H1 (cell line): ENCODE results near the gene FH. TPM values are rescaled to one million over a fixed set of nuclear protein-coding genes. Genes with fewer than 3 reads are reported as not detected.

Experiments
- CTCF ChIA-PET: fragments of 300-600 bp; sonication (Branson Sonifier 250); formaldehyde crosslinking; loops from one replicate; lab custom pipeline; 2021; ENCODE audit not compliant: partially characterized antibody; lab: Charles Lee
- POLR2A ChIA-PET: fragments of 300-600 bp; sonication (Branson Sonifier 250); formaldehyde crosslinking; loops from one replicate; lab custom pipeline; 2021; ENCODE audit warnings: inconsistent platforms; ENCODE audit not compliant: partially characterized antibody; lab: Charles Lee
- DNase-seq, 2 experiments: peaks; one replicate each; pipeline versions ENCODE4 v3.0.0 to v3.0.0-alpha.2; 2010 to 2022; ENCODE audit warnings: low spot score in 2 of 2, low read depth in 1 of 2, mixed read lengths in 1 of 2
- FAIRE-seq: peaks from 2 replicates; lab custom pipeline; 2011; peaks lifted over from hg19 to GRCh38; lab: Jason Lieb, UNC
- H2AFZ ChIP-seq: 2 replicates; pipeline ENCODE4 v1.8.1; 2012; ENCODE audit warnings: low read length, inconsistent platforms
- H2AK5ac ChIP-seq: 2 replicates; pipeline ENCODE4 v1.6.1; 2013; ENCODE audit warnings: low read depth, low read length
- H2BK120ac ChIP-seq: replicated peaks from 2 replicates; pipeline ENCODE3; 2013; ENCODE audit warnings: low read depth, low read length, inconsistent platforms
- H2BK12ac ChIP-seq: 2 replicates; pipeline ENCODE4 v1.6.1; 2013; ENCODE audit warnings: low read depth, low read length
- H2BK15ac ChIP-seq: 2 replicates; pipeline ENCODE4 v1.6.1; 2013; ENCODE audit warnings: low read length
- H2BK20ac ChIP-seq: 2 replicates; pipeline ENCODE4 v1.6.1; 2013; ENCODE audit warnings: low read length
- H2BK5ac ChIP-seq: 2 replicates; pipeline ENCODE4 v1.6.1; 2013; ENCODE audit warnings: low read depth, low read length
- H3K14ac ChIP-seq: 2 replicates; pipeline ENCODE4 v1.6.1; 2013; ENCODE audit warnings: inconsistent platforms; ENCODE audit not compliant: insufficient read length
- H3K18ac ChIP-seq: 2 replicates; pipeline ENCODE4 v1.6.1; 2013; ENCODE audit warnings: low read length; ENCODE audit errors: extremely low read depth
- H3K23ac ChIP-seq: 2 replicates; pipeline ENCODE4 v1.6.1; 2013; ENCODE audit warnings: inconsistent platforms; ENCODE audit not compliant: insufficient read length
- H3K23me2 ChIP-seq: 2 replicates; pipeline ENCODE4 v1.6.1; 2013; ENCODE audit warnings: low read depth, low read length
- H3K27ac ChIP-seq: 2 replicates; pipeline ENCODE4 v1.6.1; 2011; ENCODE audit warnings: low read depth, low read length, inconsistent platforms
- H3K27me3 ChIP-seq, 4 experiments: replicated peaks in 1 of 4; 1 replicate in 1 of 4; 2 replicates in 3 of 4; pipeline versions ENCODE4 v1.6.1 to v1.8.1; 2011 to 2013; ENCODE audit warnings: low read length in 3 of 4, mild to moderate bottlenecking in 3 of 4, inconsistent platforms in 2 of 4, mixed read lengths in 2 of 4, moderate library complexity in 1 of 4; ENCODE audit not compliant: control insufficient read depth in 3 of 4, insufficient read depth in 3 of 4; ENCODE audit errors: extremely low read depth in 1 of 4
- H3K36me3 ChIP-seq, 4 experiments: 2 replicates each; pipeline versions ENCODE4 v1.6.1 to v1.8.1; 2011 to 2013; ENCODE audit warnings: mild to moderate bottlenecking in 4 of 4, low read length in 3 of 4, moderate library complexity in 2 of 4, control low read depth in 1 of 4, inconsistent platforms in 1 of 4; ENCODE audit not compliant: insufficient read depth in 4 of 4, control insufficient read depth in 2 of 4
- H3K4ac ChIP-seq: replicated peaks from 2 replicates; pipeline ENCODE3; 2013; ENCODE audit warnings: low read length, low read depth, mixed read lengths, inconsistent platforms; ENCODE audit not compliant: insufficient read length
- H3K4me1 ChIP-seq, 4 experiments: replicated peaks in 1 of 4; 1 replicate in 1 of 4; 2 replicates in 3 of 4; pipeline versions ENCODE4 v1.6.1 to v1.8.1; 2011 to 2013; ENCODE audit warnings: low read length in 3 of 4, inconsistent platforms in 2 of 4, mixed read lengths in 1 of 4; ENCODE audit not compliant: insufficient read depth in 4 of 4, control insufficient read depth in 3 of 4
- H3K4me2 ChIP-seq, 2 experiments: 2 replicates each; pipeline versions ENCODE4 v1.6.1 to v1.8.1; 2011 to 2013; ENCODE audit warnings: low read depth in 2 of 2, low read length in 2 of 2, control low read depth in 1 of 2, inconsistent platforms in 1 of 2, mild to moderate bottlenecking in 1 of 2; ENCODE audit not compliant: insufficient read depth in 1 of 2
- H3K4me3 ChIP-seq, 4 experiments: fragments of 200-600, 300-600 bp in 1 of 4; sonication (generic), shearing (Covaris generic), sonication (Bioruptor Twin) in 1 of 4; 2 replicates each; pipeline versions ENCODE4 v1.5.1 to v1.8.1; 2011 to 2016; ENCODE audit warnings: low read length in 4 of 4, low read depth in 3 of 4, control low read depth in 2 of 4, inconsistent platforms in 2 of 4, mild to moderate bottlenecking in 2 of 4, mixed read lengths in 1 of 4, moderate library complexity in 1 of 4; ENCODE audit not compliant: insufficient read depth in 2 of 4; ENCODE audit errors: extremely low read depth in 1 of 4
- H3K56ac ChIP-seq: replicated peaks from 2 replicates; pipeline ENCODE3; 2013; ENCODE audit warnings: low read depth, mild to moderate bottlenecking, mixed read lengths, low read length, inconsistent platforms; ENCODE audit not compliant: insufficient read length
- H3K79me1 ChIP-seq: 2 replicates; pipeline ENCODE4 v1.6.1; 2013; ENCODE audit warnings: low read depth, low read length, control low read depth
- H3K79me2 ChIP-seq, 2 experiments: 2 replicates each; pipeline versions ENCODE4 v1.6.1 to v1.8.1; 2012 to 2013; ENCODE audit warnings: low read length in 2 of 2, mild to moderate bottlenecking in 2 of 2, inconsistent platforms in 1 of 2; ENCODE audit not compliant: insufficient read depth in 2 of 2, control insufficient read depth in 1 of 2
- H3K9ac ChIP-seq, 4 experiments: replicated peaks in 1 of 4; 1 replicate in 1 of 4; 2 replicates in 3 of 4; pipeline versions ENCODE4 v1.6.1 to v1.8.1; 2011 to 2013; ENCODE audit warnings: low read depth in 3 of 4, low read length in 3 of 4, control low read depth in 2 of 4, mild to moderate bottlenecking in 2 of 4, moderate library complexity in 2 of 4, inconsistent platforms in 1 of 4; ENCODE audit errors: extremely low read depth in 1 of 4
- H3K9me3 ChIP-seq, 2 experiments: 2 replicates each; pipeline versions ENCODE4 v1.6.1 to v1.8.1; 2012 to 2013; ENCODE audit warnings: mild to moderate bottlenecking in 2 of 2, moderate library complexity in 2 of 2, control low read depth in 1 of 2, inconsistent platforms in 1 of 2, low read depth in 1 of 2, low read length in 1 of 2, mixed read lengths in 1 of 2; ENCODE audit not compliant: insufficient read depth in 2 of 2
- H4K20me1 ChIP-seq, 2 experiments: replicated peaks in 1 of 2; 2 replicates each; pipeline versions ENCODE3 to v1.8.1; 2011 to 2013; ENCODE audit warnings: inconsistent platforms in 2 of 2, low read length in 2 of 2, mild to moderate bottlenecking in 1 of 2; ENCODE audit not compliant: insufficient read depth in 2 of 2, control insufficient read depth in 1 of 2
- H4K5ac ChIP-seq: 2 replicates; pipeline ENCODE4 v1.6.1; 2013; ENCODE audit warnings: low read length, low read depth, mixed read lengths, inconsistent platforms; ENCODE audit not compliant: insufficient read length
- H4K8ac ChIP-seq: 2 replicates; pipeline ENCODE4 v1.8.0; 2013; ENCODE audit warnings: mild to moderate bottlenecking, moderate library complexity, low read length, inconsistent platforms; ENCODE audit not compliant: insufficient read depth; ENCODE audit errors: extremely low read depth
- H4K91ac ChIP-seq: replicated peaks from 2 replicates; pipeline ENCODE3; 2013; ENCODE audit warnings: low read length, mixed read lengths, inconsistent platforms; ENCODE audit not compliant: insufficient read length
- RBBP5 ChIP-seq: IDR thresholded peaks from 2 replicates; pipeline ENCODE4 v1.7.1; 2012; ENCODE audit warnings: low read depth, mild to moderate bottlenecking, inconsistent platforms, low read length, moderate library complexity, borderline replicate concordance
- WGBS, 2 experiments: shearing (Covaris generic) in 1 of 2; methylation state at CpG; one replicate each; pipeline versions ENCODE4 v1.1.6 to v1.1.7; 2013 to 2015; ENCODE audit warnings: low lambda C conversion rate in 2 of 2, mixed read lengths in 2 of 2, inconsistent platforms in 1 of 2, low coverage in 1 of 2, missing lambda C conversion rate in 1 of 2; ENCODE audit not compliant: insufficient replicate concordance in 2 of 2, insufficient coverage in 1 of 2, insufficient read length in 1 of 2; ENCODE audit errors: extremely low coverage in 1 of 2, missing lambda C conversion rate in 1 of 2; 5-methylcytosine and 5-hydroxymethylcytosine counted together
- polyA plus RNA-seq, 7 experiments: library from polyadenylated mRNA; depleted of rRNA in 3 of 7; stranded (reverse) in 5 of 7; unstranded in 2 of 7; fragments of >200 nt in 5 of 7; fragments of 200-250 nt in 2 of 7; gene quantifications; 1 replicate in 5 of 7; 2 replicates in 1 of 7; 4 replicates in 1 of 7; pipeline versions ENCODE4 v1.2.1 to v1.2.3, GENCODE V29; 2011 to 2013; ENCODE audit warnings: missing spikeins in 2 of 7, mixed read lengths in 2 of 7
- total RNA-seq: library from RNA; stranded (reverse); fragmentation: NEBNext Ultra II Directional; extraction: Animal tissue kit (Norgen Biotek cat#: 25700); gene quantifications from 2 replicates; pipeline ENCODE4 v1.2.1, GENCODE V29; 2021

Gene FH
- total and polyA plus RNA-seq, 2 of the 8 experiments (the other 6 are each of a cell fraction or from before 2014, with no cell fraction given) = 45.0 to 81.9 TPM

DNA sequence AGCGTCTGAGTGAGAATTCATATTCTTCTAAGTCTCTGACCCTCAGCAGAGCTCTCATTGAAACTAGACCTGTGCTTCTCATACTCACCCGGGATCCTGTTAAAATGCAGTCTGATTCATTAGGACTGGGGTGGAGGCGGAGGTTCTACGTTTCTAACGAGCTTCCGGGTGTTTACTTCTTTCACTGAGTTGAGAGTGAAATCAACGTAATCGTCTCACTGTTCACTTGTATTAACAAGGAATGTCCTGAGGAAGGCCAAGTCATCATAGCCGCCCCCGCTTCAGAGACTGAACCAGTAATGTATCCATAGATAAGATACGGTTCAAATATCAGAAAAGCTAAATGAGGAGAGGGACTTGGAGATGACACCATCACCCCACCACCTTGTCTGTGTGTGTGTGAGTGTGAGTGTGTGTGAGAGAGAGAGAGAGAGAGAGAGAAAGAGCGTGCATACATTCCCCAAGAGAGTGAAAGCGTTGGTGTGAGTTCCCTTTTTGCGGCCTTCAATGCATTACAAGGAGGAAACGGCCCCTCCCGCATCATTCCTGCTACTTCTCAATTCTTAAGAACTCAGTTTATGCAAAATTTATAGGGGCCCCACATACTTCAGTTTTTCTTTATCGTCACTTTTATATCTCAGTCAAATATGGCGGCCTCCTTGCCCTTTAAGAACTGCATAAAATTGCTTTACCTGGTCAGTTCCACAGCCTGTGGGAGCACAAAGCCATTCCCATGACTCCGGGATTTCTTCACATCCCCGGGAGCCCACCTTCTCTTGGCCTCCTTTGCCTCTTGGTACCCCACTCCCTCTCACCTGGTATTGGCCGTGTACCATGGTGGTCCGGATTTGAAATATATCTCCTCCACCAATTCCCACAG, 32.4 kb upstream of the FH start:
- no peaks in the 10 kb centered on the region for H3K79me1 ChIP-seq
- no peak overlapping the region for H3K4ac ChIP-seq
- no peaks in the 10 kb centered on the region for H3K79me2 ChIP-seq
- CTCF ChIA-PET = no interaction called here
- H4K91ac ChIP-seq = no peak overlapping the region
- no peak overlapping the region for H2BK15ac ChIP-seq
- H3K23ac ChIP-seq = no peak overlapping the region
- no peaks in the 10 kb centered on the region for H3K27me3 ChIP-seq
- H4K8ac ChIP-seq = no peak overlapping the region
- H2BK5ac ChIP-seq = no peak overlapping the region
- no peak overlapping the region for H2BK120ac ChIP-seq
- H2BK20ac ChIP-seq = no peak overlapping the region
- no peak overlapping the region for H2AK5ac ChIP-seq
- H4K5ac ChIP-seq = no peak overlapping the region
- no peak overlapping the region for H3K27ac ChIP-seq
- H2AFZ ChIP-seq = peak overlapping the region; percentile 59
- no peak overlapping the region for H3K56ac ChIP-seq
- H3K18ac ChIP-seq = no peak overlapping the region
- no peaks in the 10 kb centered on the region for H3K9me3 ChIP-seq
- TF ChIP-seq RBBP5 = no peak
- no peaks in the 10 kb centered on the region for H3K36me3 ChIP-seq
- no peak overlapping the region for H3K9ac ChIP-seq
- H3K4me1 ChIP-seq = no peaks in the 10 kb centered on the region
- WGBS, 2 experiments = 82% methylated on average over 22 of the region's 22 CpGs; no CpG with 5 or more reads in 1 of the 2 experiments
- no peak for DNase-seq
- POLR2A ChIA-PET = no interaction called here
- H2BK12ac ChIP-seq = no peak overlapping the region
- no peak overlapping the region for H3K4me3 ChIP-seq
- no peaks in the 10 kb centered on the region for H3K23me2 ChIP-seq
- no peak for FAIRE-seq
- no peak overlapping the region for H3K4me2 ChIP-seq
- H3K14ac ChIP-seq = no peak overlapping the region
- H4K20me1 ChIP-seq = no peaks in the 10 kb centered on the region
